SU-DHL-6 (cell line): ENCODE data around the gene CCDC116.

Source experiments
- H2AFZ ChIP-seq: fragments of 200-600 bp; sonication (generic); 2 replicates; pipeline ENCODE4 v1.6.1; 2014; ENCODE audit warnings: low read depth, mild to moderate bottlenecking, moderate library complexity, mixed read lengths, antibody characterized with exemption, low read length; ENCODE audit not compliant: severe bottlenecking
- H3F3A ChIP-seq: fragments of 200-600 bp; shearing (Covaris generic); 2 replicates; pipeline ENCODE4 v1.6.0; 2016; ENCODE audit warnings: antibody characterized with exemption, mild to moderate bottlenecking; ENCODE audit not compliant: insufficient read depth
- H3K27ac ChIP-seq: fragments of 200-600 bp; sonication (generic); 2 replicates; pipeline ENCODE4 v1.5.1; 2016; ENCODE audit warnings: low read depth, mild to moderate bottlenecking, low read length, moderate library complexity, mixed read lengths
- H3K27me3 ChIP-seq: fragments of 200-600 bp; sonication (generic), shearing (Covaris generic); 2 replicates; pipeline ENCODE4 v1.6.0; 2014; ENCODE audit warnings: mild to moderate bottlenecking, low read length
- H3K36me3 ChIP-seq: fragments of 200-600 bp; sonication (generic); 2 replicates; pipeline ENCODE4 v1.6.1; 2014; ENCODE audit warnings: mild to moderate bottlenecking, low read length, mixed read lengths
- H3K4me2 ChIP-seq: fragments of 300-600, 200-600 bp; shearing (Covaris generic), sonication (generic); 2 replicates; pipeline ENCODE4 v1.6.0; 2014; ENCODE audit warnings: low read length, low read depth, mild to moderate bottlenecking; ENCODE audit not compliant: poor library complexity, severe bottlenecking
- H3K4me3 ChIP-seq: fragments of 200-600 bp; sonication (generic); 2 replicates; pipeline ENCODE4 v1.5.1; 2014; ENCODE audit warnings: antibody characterized with exemption, low read length, mild to moderate bottlenecking, mixed read lengths; ENCODE audit not compliant: insufficient read depth, poor library complexity, severe bottlenecking
- H3K79me2 ChIP-seq: fragments of 200-600 bp; sonication (generic); 2 replicates; pipeline ENCODE4 v1.6.1; 2014; ENCODE audit warnings: mild to moderate bottlenecking, low read length, moderate library complexity; ENCODE audit not compliant: insufficient read depth
- H3K9ac ChIP-seq: fragments of 200-600 bp; sonication (generic); 2 replicates; pipeline ENCODE4 v1.7.0; 2014; ENCODE audit warnings: mild to moderate bottlenecking, low read length
- H3K9me2 ChIP-seq: fragments of 200-600 bp; sonication (generic); replicated peaks from 2 replicates; pipeline ENCODE4 v1.6.1; 2014; ENCODE audit warnings: low read length; ENCODE audit not compliant: insufficient read depth
- H3K9me3 ChIP-seq: fragments of 200-600 bp; sonication (generic); 2 replicates; pipeline ENCODE4 v1.6.1; 2014; ENCODE audit warnings: low read length, mixed read lengths; ENCODE audit not compliant: insufficient read depth
- H4K20me1 ChIP-seq: fragments of 200-600 bp; sonication (generic); 2 replicates; pipeline ENCODE4 v1.6.1; 2014; ENCODE audit warnings: low read depth, mild to moderate bottlenecking, antibody characterized with exemption, low read length, moderate library complexity, mixed read lengths
- EZH2phosphoT487 ChIP-seq: fragments of 200-600 bp; sonication (generic), shearing (Covaris generic); conservative IDR thresholded peaks from 2 replicates; pipeline ENCODE4 v1.6.1; 2018; ENCODE audit warnings: mild to moderate bottlenecking, antibody characterized with exemption, low read length, moderate library complexity, mixed read lengths
- TF ChIP-seq, protein P1 (sequence below): fragments of 200-600 bp; sonication (generic); IDR thresholded peaks from one replicate; pipeline ENCODE4 v1.5.1; 2017; ENCODE audit warnings: antibody characterized with exemption, mild to moderate bottlenecking, low read length, moderate library complexity; ENCODE audit not compliant: insufficient read depth, poor library complexity, severe bottlenecking

The CCDC116 gene

DNA sequence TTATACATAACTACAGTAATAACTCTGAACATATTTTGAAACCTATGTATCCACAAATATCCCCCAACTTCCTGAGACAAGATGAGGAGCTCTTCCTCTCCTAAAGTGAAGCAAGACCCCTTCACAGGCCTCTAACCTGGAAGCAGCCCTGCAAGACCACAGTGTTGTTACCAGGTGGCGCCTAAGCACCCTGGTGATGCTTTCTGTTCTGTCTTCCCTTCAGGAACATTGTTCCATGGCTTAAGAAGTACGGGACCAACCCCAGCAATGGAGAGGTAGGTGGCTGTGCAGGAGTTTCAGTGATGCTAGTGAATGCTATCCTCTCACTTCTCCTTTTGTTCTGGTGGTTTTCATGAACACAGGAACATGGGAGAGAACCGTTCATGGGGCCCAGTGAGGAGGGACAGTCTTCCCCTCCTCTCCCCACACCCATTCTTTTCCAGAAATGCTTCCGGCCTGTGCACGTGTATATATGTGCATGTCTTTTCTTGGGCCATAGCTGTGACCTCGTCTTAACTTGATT lies 39.6 kb downstream of the CCDC116 start:
- Histone ChIP-seq H3K36me3 (no peaks in the 10 kb centered on the region), H3K79me2 (peaks cover 5% of the 10 kb centered on the region; the same call in 1 of the 2 replicates), H3F3A (no peaks in the 10 kb centered on the region), H3K27ac (no peak overlapping the region), H3K9ac (no peak overlapping the region), H2AFZ (no peak overlapping the region), H3K9me3 (no peaks in the 10 kb centered on the region), H4K20me1 (no peaks in the 10 kb centered on the region), H3K9me2 (no peaks in the 10 kb centered on the region), H3K4me2 (no peak overlapping the region), H3K4me3 (no peak overlapping the region), H3K27me3 (no peaks in the 10 kb centered on the region)
- TF ChIP-seq, protein P1, sequence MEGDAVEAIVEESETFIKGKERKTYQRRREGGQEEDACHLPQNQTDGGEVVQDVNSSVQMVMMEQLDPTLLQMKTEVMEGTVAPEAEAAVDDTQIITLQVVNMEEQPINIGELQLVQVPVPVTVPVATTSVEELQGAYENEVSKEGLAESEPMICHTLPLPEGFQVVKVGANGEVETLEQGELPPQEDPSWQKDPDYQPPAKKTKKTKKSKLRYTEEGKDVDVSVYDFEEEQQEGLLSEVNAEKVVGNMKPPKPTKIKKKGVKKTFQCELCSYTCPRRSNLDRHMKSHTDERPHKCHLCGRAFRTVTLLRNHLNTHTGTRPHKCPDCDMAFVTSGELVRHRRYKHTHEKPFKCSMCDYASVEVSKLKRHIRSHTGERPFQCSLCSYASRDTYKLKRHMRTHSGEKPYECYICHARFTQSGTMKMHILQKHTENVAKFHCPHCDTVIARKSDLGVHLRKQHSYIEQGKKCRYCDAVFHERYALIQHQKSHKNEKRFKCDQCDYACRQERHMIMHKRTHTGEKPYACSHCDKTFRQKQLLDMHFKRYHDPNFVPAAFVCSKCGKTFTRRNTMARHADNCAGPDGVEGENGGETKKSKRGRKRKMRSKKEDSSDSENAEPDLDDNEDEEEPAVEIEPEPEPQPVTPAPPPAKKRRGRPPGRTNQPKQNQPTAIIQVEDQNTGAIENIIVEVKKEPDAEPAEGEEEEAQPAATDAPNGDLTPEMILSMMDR = no peak
- no peak for TF ChIP-seq EZH2phosphoT487

DNA sequence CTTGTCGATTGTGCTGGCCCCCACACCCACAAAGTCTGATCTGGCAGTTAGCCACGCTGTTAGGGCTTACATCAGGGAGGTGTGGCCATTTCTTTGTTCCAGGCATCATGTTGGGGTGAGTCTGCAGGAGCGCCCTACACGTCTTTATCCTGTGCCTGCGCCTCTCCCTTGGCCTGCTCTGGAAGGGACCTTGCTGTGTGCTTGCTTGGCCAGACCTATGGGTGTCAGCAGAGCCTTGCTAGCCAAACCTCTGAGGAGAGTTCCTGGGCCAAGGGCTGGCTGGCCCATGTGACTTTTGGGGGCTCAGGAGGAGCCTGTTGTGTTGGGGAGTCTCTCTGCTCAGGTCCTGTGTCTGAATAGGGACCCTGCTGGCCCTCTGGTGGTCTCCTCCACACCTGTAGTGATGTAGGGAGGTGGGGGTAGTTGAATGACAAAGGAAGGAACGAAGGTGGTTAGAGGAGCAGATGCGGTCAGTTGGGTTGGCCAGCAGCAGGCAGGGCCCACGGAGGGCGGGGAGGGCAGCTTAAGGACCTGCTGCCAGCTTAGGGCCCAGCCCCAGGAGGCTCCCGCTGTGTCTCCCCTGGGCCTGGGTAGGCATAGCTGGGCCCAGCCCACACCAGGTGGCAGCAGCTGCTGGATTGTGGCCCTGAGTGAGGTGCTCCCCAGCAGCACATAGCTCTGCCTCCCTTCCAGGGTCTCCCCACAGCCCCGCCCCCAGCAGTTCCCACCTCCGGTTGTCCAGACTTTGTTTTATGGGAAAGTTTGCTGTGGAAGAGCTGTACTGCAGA lies 41.2 kb downstream of the CCDC116 start:
- Histone ChIP-seq H3K27ac (no peak overlapping the region), H2AFZ (no peak overlapping the region), H3K36me3 (no peaks in the 10 kb centered on the region), H4K20me1 (no peaks in the 10 kb centered on the region), H3K9ac (no peak overlapping the region), H3K4me3 (no peak overlapping the region), H3K4me2 (no peak overlapping the region), H3F3A (no peaks in the 10 kb centered on the region), H3K27me3 (no peaks in the 10 kb centered on the region), H3K9me3 (no peaks in the 10 kb centered on the region), H3K9me2 (no peaks in the 10 kb centered on the region), H3K79me2 (peaks cover 5% of the 10 kb centered on the region; the same call in 1 of the 2 replicates)
- TF ChIP-seq EZH2phosphoT487 = no peak
- TF ChIP-seq, protein P1 = no peak

DNA sequence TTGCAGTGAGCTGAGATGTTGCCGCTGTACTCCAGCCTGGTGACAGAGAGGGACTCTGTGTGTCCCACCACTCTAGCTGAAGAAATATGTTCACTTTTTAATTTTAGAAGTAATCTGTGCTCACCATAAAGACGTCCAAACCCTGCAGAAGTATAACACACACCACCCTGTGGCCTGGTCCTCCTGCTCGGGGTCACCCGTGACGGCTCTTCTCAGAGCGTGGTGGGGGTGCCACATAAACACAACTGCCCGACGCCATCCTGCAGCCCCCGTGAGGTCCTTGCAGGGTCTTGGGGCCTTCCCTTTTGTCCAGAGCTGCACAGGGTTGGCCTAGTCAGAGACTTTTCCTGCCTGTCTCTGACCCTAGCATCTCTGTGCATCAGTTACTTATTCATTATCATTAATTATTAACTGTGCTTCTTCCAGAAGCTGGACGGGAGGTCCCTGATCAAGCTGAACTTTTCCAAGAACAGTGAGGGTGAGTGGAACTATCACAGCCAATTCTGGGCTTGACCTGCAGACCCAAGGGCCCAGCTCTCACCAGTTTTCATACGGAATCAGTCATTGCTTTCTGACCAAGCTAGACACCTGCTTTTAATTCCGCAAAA lies 42.2 kb downstream of the CCDC116 start:
- TF ChIP-seq, protein P1 = no peak
- no peak for TF ChIP-seq EZH2phosphoT487
- no peaks in the 10 kb centered on the region for H4K20me1 ChIP-seq
- no peak overlapping the region for H2AFZ ChIP-seq
- H3K36me3 ChIP-seq = no peaks in the 10 kb centered on the region
- no peak overlapping the region for H3K4me3 ChIP-seq
- no peak overlapping the region for H3K4me2 ChIP-seq
- no peaks in the 10 kb centered on the region for H3K9me2 ChIP-seq
- H3F3A ChIP-seq = no peaks in the 10 kb centered on the region
- H3K9ac ChIP-seq = no peak overlapping the region
- peaks cover 5% of the 10 kb centered on the region; the same call in 1 of the 2 replicates for H3K79me2 ChIP-seq
- no peaks in the 10 kb centered on the region for H3K9me3 ChIP-seq
- H3K27ac ChIP-seq = no peak overlapping the region
- no peaks in the 10 kb centered on the region for H3K27me3 ChIP-seq
